ENCODE measurements around the gene FGF22. TPM values are rescaled to one million over a fixed set of nuclear protein-coding genes. Genes with fewer than 3 reads are reported as not detected.

FGF22 gene
- total RNA-seq, 3 donors from 2014 or later (not counting 1 experiment from before 2014, with no cell fraction given) = 0.31 to 0.58 (median 0.41) TPM

GRCh38 chr19:650121-650520 lies 10.4 kb downstream of the FGF22 start:
- H3K9me3 ChIP-seq (ENCODE audit: control insufficient read depth, insufficient read depth, low read length) = no peaks in the 10 kb centered on the region
- peaks cover 6 to 11% of the 10 kb centered on the region in 2 donors for H3K4me1 Mint-ChIP-seq
- TF ChIP-seq CTCF (IDR thresholded peaks at IDR 0.05) = no peak

GRCh38 chr19:651114-651818 lies 11.6 kb downstream of the FGF22 start:
- 96% methylated on average over 58 of the region's 58 CpGs for WGBS (ENCODE audit: insufficient coverage)

More at GRCh38 chr19:650121-650520, 10.4 kb downstream of the FGF22 start:
- Histone ChIP-seq H3K27ac (ENCODE audit: low read length) (no peak overlapping the region), H3K27me3 (ENCODE audit: control insufficient read depth, insufficient read depth, low read length) (no peaks in the 10 kb centered on the region), H3K36me3 (ENCODE audit: control insufficient read depth, insufficient read depth, low read length) (peaks cover 65% of the 10 kb centered on the region), H3K4me3 (ENCODE audit: low read length) (no peak overlapping the region), H3K4me1 (ENCODE audit: control insufficient read depth, insufficient read depth, low read length) (peaks cover 32% of the 10 kb centered on the region)
- Mint-ChIP-seq H3K4me3 (no peak overlapping the region), H3K9me3 (no peaks in the 10 kb centered on the region), H3K27me3 (ENCODE audit: low read depth in 2 of 2) (no peaks in the 10 kb centered on the region), H3K27ac (no peak overlapping the region), H3K36me3 (no peaks in the 10 kb centered on the region)
- ATAC-seq = no peak
- no peak for DNase-seq
- intact Hi-C loops (cut with micrococcal nuclease) = no loop called here
- whole genome bisulfite sequencing (ENCODE audit: insufficient coverage) = 96% methylated on average over 11 of the region's 11 CpGs

GRCh38 chr19:651991-652390 lies 12.3 kb downstream of the FGF22 start:
- H3K4me3 Mint-ChIP-seq = no peak overlapping the region
- H3K4me1 Mint-ChIP-seq = peaks cover 21 to 22% of the 10 kb centered on the region in 2 donors
- Histone ChIP-seq H3K9me3 (ENCODE audit: control insufficient read depth, insufficient read depth, low read length) (no peaks in the 10 kb centered on the region), H3K4me3 (ENCODE audit: low read length) (no peak overlapping the region), H3K27me3 (ENCODE audit: control insufficient read depth, insufficient read depth, low read length) (no peaks in the 10 kb centered on the region), H3K4me1 (ENCODE audit: control insufficient read depth, insufficient read depth, low read length) (peaks cover 50% of the 10 kb centered on the region), H3K27ac (ENCODE audit: low read length) (no peak overlapping the region), H3K36me3 (ENCODE audit: control insufficient read depth, insufficient read depth, low read length) (peaks cover 71% of the 10 kb centered on the region)
- 89% methylated on average over 24 of the region's 24 CpGs for WGBS (ENCODE audit: insufficient coverage)
- H3K27ac Mint-ChIP-seq = no peak overlapping the region
- ATAC-seq (no peak), DNase-seq (no peak)
- TF ChIP-seq CTCF (IDR thresholded peaks at IDR 0.05) = no peak
- H3K36me3 Mint-ChIP-seq = no peaks in the 10 kb centered on the region
- intact Hi-C loops (cut with micrococcal nuclease) = no loop called here
- H3K9me3 Mint-ChIP-seq = no peaks in the 10 kb centered on the region
- H3K27me3 Mint-ChIP-seq (ENCODE audit: low read depth in 2 of 2) = no peaks in the 10 kb centered on the region

More at GRCh38 chr19:651114-651818, 11.6 kb downstream of the FGF22 start:
- peaks cover 69% of the 10 kb centered on the region for H3K36me3 ChIP-seq (ENCODE audit: control insufficient read depth, insufficient read depth, low read length)
- Mint-ChIP-seq H3K27ac (no peak overlapping the region), H3K9me3 (no peaks in the 10 kb centered on the region), H3K4me1 (peaks cover 18 to 20% of the 10 kb centered on the region in 2 donors), H3K36me3 (no peaks in the 10 kb centered on the region), H3K4me3 (no peak overlapping the region), H3K27me3 (ENCODE audit: low read depth in 2 of 2) (no peaks in the 10 kb centered on the region)
- peaks cover 43% of the 10 kb centered on the region for H3K4me1 ChIP-seq (ENCODE audit: control insufficient read depth, insufficient read depth, low read length)
- no peaks in the 10 kb centered on the region for H3K9me3 ChIP-seq (ENCODE audit: control insufficient read depth, insufficient read depth, low read length)
- no peak overlapping the region for H3K4me3 ChIP-seq (ENCODE audit: low read length)
- no peak for DNase-seq
- no peak for ATAC-seq
- intact Hi-C loops (cut with micrococcal nuclease) = no loop called here
- TF ChIP-seq CTCF (IDR thresholded peaks at IDR 0.05) = no peak
- no peaks in the 10 kb centered on the region for H3K27me3 ChIP-seq (ENCODE audit: control insufficient read depth, insufficient read depth, low read length)
- no peak overlapping the region for H3K27ac ChIP-seq (ENCODE audit: low read length)

Measured in natural killer cell (primary cell).